ENCODE data around the gene PARD6B.
"Not testable (repeated sequence)": the region's sequence is repeated elsewhere in the genome, so short reads cannot be mapped to it uniquely, and the experiment has no call there.

The PARD6B gene

GRCh38 chr20:50792708-50793574, 61.6 kb downstream of the PARD6B start:
- TF ChIP-seq, protein P1, sequence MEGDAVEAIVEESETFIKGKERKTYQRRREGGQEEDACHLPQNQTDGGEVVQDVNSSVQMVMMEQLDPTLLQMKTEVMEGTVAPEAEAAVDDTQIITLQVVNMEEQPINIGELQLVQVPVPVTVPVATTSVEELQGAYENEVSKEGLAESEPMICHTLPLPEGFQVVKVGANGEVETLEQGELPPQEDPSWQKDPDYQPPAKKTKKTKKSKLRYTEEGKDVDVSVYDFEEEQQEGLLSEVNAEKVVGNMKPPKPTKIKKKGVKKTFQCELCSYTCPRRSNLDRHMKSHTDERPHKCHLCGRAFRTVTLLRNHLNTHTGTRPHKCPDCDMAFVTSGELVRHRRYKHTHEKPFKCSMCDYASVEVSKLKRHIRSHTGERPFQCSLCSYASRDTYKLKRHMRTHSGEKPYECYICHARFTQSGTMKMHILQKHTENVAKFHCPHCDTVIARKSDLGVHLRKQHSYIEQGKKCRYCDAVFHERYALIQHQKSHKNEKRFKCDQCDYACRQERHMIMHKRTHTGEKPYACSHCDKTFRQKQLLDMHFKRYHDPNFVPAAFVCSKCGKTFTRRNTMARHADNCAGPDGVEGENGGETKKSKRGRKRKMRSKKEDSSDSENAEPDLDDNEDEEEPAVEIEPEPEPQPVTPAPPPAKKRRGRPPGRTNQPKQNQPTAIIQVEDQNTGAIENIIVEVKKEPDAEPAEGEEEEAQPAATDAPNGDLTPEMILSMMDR (IDR thresholded peaks at IDR 0.05; ENCODE audit: insufficient read depth, low read depth, low read length, missing control alignments) = no peak
- DNase-seq (ENCODE audit: low read depth) = no peak

DNA sequence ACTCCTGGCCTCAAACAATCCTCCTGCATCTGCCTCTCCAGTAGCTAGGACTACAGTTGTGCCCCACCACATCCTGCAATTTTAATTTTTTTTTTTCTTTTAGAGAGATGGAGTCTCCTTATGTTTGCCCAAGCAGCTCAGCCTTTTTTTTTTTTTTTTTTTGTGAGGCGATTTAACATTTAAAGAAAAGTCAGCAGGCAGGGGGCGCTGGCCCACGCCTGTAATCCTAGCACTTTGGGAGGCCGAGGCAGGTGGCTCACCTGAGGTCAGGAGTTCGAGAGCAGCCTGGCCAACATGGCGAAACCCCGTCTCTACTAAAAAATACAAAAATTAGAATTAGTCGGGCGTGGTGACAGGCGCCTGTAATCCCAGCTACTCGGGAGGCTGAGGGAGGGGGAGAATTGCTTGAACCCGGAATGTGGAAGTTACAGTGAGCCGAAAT, 62.2 kb downstream of the PARD6B start:
- DNase-seq (ENCODE audit: low read depth) = peak; percentile 40
- H3K4me3 ChIP-seq (ENCODE audit: low read length) = not testable (repeated sequence)
- TF ChIP-seq, protein P1 (IDR thresholded peaks at IDR 0.05; ENCODE audit: insufficient read depth, low read depth, low read length, missing control alignments) = peak; percentile 33

More at GRCh38 chr20:50792708-50793574, 61.6 kb downstream of the PARD6B start:
- H3K4me3 ChIP-seq (ENCODE audit: low read length) = no peak overlapping the region

DNA sequence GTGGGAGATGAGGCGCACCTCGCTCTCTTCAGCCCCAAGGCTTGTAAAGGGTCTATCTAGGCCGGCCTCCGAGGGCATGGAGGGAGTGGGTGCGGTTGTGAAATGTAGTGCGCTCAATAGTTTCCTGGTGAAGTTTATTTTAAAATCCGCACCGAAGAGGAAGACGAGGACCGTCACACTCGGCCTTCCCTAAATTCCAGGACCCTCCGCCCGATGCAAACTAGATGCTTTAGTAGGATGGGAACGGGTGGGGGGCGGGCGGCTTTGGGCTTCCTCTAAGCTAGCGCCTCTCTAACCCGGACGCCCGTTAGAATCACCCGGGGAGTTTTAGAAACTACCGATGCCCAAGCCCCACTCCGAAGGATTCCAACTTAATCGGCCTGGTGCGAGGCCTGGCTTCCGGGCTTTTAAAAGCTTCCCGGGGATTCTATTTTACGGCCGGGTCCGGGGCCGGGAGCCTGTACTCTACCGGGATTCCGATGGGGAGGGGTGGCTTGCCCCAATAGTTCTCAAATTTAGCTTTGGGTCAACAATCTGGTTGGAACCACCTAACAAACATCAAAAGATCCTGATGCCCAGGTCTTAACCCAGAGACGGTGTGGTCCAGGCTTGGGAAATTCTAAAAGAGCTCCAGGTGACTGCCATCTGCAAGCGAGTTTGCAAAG, 62.9 kb downstream of the PARD6B start:
- no peak for DNase-seq (ENCODE audit: low read depth)
- TF ChIP-seq, protein P1 (IDR thresholded peaks at IDR 0.05; ENCODE audit: insufficient read depth, low read depth, low read length, missing control alignments) = no peak
- no peak overlapping the region for H3K4me3 ChIP-seq (ENCODE audit: low read length)

DNA sequence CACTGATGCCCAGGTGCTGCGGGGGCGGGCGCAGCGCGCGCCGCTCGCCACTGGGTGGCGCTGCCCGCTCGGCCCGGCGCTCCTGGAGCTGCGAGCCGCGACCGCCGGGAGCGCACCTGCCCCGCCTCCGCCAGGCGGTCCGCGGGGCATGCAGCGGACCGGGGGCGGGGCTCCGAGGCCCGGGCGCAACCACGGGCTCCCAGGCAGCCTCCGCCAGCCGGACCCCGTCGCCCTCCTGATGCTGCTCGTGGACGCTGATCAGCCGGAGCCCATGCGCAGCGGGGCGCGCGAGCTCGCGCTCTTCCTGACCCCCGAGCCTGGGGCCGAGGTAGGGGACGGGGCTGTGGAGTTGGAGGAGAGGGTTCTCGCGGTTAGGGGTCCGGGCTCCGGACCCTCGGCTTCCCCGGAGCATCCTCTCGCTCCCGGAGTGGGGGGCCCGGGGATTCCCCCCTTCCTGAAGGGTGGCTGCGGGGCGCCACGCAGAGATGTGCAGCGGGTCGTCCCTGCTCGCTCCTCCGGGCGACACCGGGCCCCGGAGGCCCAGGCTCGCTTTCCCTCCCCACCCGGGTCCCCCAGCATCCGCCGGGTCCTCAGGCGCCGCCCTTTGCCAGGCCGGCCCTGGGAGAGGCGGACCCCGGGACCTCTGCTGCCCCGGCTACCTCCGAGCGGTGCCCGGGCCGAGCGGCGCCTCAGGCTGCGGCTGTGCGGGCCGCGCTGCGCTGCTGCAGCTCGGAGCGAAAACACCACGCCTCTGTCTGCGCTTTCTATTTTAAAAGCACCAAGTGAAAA, 63.7 kb downstream of the PARD6B start, which contains the start of gene BCAS4:
Gene BCAS4 (plus strand): TSS at position 216 of the 789 bp plus-strand sequence. CDS start 23 bp downstream, at position 239.
- DNase-seq (ENCODE audit: low read depth) = peak; percentile 79
- TF ChIP-seq, protein P1 (IDR thresholded peaks at IDR 0.05; ENCODE audit: insufficient read depth, low read depth, low read length, missing control alignments) = peak; percentile 54
- H3K4me3 ChIP-seq (ENCODE audit: low read length) = peak within 1 kb of the TSS; percentile 72

GRCh38 chr20:50797142-50797541, 65.8 kb downstream of the PARD6B start:
- DNase-seq (ENCODE audit: low read depth) = no peak
- no peak overlapping the region for H3K4me3 ChIP-seq (ENCODE audit: low read length)
- TF ChIP-seq, protein P1 (IDR thresholded peaks at IDR 0.05; ENCODE audit: insufficient read depth, low read depth, low read length, missing control alignments) = no peak

DNA sequence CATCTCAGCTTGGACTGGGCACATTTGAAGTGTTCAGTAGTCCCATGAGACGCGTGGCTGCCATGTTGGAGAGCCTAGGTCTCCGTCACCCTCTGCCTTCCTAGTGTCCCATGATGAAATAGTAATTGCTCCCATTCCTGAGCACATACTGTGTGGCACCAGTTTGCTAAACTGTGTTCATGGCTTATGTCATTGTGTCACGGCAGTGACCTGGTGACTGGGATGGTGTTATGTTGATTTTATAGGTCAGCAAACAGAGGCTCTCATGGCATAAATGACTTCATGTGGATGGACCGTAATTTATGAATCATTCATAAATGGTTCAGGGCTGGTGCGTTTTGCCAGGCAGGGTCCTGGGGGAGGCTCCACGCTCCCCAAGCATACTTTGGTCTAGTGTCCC, 67.3 kb downstream of the PARD6B start:
- TF ChIP-seq, protein P1 (IDR thresholded peaks at IDR 0.05; ENCODE audit: insufficient read depth, low read depth, low read length, missing control alignments) = no peak
- no peak overlapping the region for H3K4me3 ChIP-seq (ENCODE audit: low read length)
- no peak for DNase-seq (ENCODE audit: low read depth)

Data from epithelial cell of esophagus (primary cell).